ENCODE results near the gene TMSB4Y.

DNA sequence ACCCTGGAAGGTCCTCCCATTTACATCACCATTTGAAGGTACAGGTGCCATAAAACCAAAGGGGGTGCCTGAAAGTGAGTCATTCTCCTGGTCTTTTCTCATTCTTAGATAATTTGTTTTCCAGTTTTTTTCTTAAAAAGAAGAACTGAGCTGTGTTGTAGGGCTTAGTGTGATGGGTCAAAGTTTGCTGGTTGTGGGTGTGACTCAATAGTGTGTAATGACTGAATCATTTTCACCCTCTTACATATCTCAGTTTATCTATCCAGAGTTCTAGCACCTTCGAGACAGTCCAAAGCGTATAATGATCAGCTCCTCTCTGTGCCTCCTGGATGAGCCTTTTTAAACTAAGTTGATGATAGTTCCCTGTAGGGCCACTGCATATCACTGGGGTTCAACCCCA is 32.6 kb upstream of the TMSB4Y start:
- TF ChIP-seq, protein P1, sequence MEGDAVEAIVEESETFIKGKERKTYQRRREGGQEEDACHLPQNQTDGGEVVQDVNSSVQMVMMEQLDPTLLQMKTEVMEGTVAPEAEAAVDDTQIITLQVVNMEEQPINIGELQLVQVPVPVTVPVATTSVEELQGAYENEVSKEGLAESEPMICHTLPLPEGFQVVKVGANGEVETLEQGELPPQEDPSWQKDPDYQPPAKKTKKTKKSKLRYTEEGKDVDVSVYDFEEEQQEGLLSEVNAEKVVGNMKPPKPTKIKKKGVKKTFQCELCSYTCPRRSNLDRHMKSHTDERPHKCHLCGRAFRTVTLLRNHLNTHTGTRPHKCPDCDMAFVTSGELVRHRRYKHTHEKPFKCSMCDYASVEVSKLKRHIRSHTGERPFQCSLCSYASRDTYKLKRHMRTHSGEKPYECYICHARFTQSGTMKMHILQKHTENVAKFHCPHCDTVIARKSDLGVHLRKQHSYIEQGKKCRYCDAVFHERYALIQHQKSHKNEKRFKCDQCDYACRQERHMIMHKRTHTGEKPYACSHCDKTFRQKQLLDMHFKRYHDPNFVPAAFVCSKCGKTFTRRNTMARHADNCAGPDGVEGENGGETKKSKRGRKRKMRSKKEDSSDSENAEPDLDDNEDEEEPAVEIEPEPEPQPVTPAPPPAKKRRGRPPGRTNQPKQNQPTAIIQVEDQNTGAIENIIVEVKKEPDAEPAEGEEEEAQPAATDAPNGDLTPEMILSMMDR (conservative IDR thresholded peaks at IDR 0.05 in 1 of 2, IDR thresholded peaks at IDR 0.05 in 1 of 2; ENCODE audit: low read depth in 1 of 2, low read length in 2 of 2): no peak
- no peak for TF ChIP-seq EZH2 (IDR thresholded peaks at IDR 0.05; ENCODE audit: low read length, missing control alignments)

Measured in fibroblast of lung (primary cell).